ENCODE data around the gene PNMA1. TPM values are rescaled to one million over a fixed set of nuclear protein-coding genes. Genes with fewer than 3 reads are reported as not detected.

The PNMA1 gene, protein sequence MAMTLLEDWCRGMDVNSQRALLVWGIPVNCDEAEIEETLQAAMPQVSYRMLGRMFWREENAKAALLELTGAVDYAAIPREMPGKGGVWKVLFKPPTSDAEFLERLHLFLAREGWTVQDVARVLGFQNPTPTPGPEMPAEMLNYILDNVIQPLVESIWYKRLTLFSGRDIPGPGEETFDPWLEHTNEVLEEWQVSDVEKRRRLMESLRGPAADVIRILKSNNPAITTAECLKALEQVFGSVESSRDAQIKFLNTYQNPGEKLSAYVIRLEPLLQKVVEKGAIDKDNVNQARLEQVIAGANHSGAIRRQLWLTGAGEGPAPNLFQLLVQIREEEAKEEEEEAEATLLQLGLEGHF
- total RNA-seq (2012; rRNA removed): 22.1 and 28.8 TPM in 2 replicates

DNA sequence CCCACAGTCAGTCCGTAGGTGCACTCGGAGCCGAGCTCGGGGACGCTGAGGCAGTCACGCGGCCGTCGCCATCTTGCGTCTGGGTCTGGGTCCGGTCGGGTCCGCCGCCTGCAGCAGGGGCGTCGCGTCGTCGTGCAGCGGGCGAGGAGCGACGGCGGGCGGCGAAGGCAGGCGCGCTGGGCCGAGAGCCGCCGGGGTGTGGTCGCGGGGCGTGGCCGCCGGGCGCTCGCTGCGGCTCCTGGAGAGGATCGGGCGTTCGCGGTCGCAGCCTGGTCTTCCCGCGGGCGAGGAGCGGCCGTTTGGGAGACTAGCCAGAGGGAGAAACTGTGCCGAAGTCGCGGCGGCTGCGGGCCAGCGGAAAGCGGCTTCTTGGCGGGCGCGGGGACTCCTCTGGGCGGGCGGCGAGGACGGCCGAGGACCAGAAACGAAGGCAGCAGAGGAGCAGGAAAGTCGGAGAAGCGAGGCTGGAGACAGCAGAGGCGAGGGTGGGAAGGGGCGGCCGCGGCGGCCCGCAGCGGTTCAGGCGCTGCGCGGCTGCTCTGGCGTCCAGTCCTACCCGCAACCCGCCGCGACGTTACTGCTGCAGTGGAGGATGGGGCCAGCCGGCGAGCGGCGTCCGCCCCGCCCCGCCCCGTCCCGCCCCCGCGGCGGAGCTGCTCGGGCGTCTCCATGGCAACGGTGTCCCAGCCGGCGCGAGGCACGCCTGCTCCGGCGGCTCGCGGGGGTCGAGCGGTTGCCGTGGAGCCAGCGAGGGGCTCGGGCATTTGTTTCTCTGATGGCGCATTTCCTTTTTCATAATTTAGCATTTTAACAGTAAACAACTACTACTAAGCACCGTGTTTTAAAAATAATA, at the start of gene PNMA1:
Gene PNMA1 (minus strand): TSS at position 582 of the 853 bp plus-strand sequence. CDS start 745 bp downstream, outside the sequence.
- Histone ChIP-seq H3K9ac (ENCODE audit: low read depth, low read length) (peak within 1 kb of the TSS; percentile 90), H3K9me3 (replicated peaks; ENCODE audit: low read length) (no peaks in the 10 kb centered on the region), H3K36me3 (ENCODE audit: insufficient read depth, low read length) (peaks cover 30% of the 10 kb centered on the region), H3K27me3 (ENCODE audit: control insufficient read depth, insufficient read depth, low read length) (no peaks in the 10 kb centered on the region), H3K4me1 (ENCODE audit: control insufficient read depth, insufficient read depth, low read length) (peaks cover 15% of the 10 kb centered on the region), H3K4me2 (ENCODE audit: low read length) (peak within 1 kb of the TSS; percentile 94), H3K4me3 (ENCODE audit: low read length) (peak within 1 kb of the TSS; percentile 89)

DNA sequence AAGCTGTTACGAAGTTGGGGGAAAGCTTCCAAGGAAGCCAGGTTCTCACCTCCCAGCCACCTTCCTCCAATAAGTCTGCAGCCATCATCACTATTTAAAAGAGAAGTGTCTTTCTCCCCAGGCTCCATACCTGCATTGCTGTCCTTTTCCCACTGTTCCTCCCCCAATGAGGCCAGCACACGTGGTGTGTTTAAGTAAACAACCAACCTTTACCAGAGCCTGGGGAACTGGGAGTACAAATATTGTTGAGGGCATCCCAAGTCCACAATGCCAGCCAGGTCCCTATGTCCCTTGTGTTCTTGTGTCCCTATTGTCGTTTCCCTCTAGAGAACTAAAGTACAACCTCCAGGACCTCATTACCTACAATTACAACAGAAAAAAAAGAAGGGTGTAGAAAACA, 49.2 kb upstream of the PNMA1 start:
- Histone ChIP-seq H3K36me3 (ENCODE audit: insufficient read depth, low read length) (no peaks in the 10 kb centered on the region), H3K4me1 (ENCODE audit: control insufficient read depth, insufficient read depth, low read length) (peaks cover 39% of the 10 kb centered on the region), H3K4me2 (ENCODE audit: low read length) (no peak overlapping the region), H3K4me3 (ENCODE audit: low read length) (no peak overlapping the region), H3K9ac (ENCODE audit: low read depth, low read length) (no peak overlapping the region), H3K9me3 (replicated peaks; ENCODE audit: low read length) (no peaks in the 10 kb centered on the region), H3K27me3 (ENCODE audit: control insufficient read depth, insufficient read depth, low read length) (no peaks in the 10 kb centered on the region)

DNA sequence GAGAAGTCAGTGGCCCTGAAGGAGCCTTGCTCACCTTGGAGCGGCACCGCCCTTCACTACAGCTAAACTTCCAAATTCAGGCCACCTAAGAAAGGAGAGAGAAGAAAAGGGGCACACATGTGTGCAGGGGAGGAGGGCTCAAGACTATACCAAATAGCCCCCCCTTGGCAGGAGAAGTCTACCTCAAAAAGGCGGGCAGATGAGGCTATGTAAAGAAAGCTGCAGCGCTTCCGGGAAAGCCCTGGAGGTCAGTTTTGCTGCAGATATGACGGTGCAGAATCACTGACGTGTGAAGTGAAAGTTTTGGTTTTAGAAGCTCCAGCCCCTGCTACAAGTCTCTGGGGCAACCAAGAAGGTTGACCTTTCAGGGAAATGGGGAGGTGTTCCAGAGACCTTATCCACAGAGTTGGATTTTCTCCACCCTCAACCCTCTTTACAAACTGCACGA, 48.2 kb upstream of the PNMA1 start:
- Histone ChIP-seq H3K9ac (ENCODE audit: low read depth, low read length) (no peak overlapping the region), H3K4me3 (ENCODE audit: low read length) (no peak overlapping the region), H3K4me1 (ENCODE audit: control insufficient read depth, insufficient read depth, low read length) (peaks cover 49% of the 10 kb centered on the region)

DNA sequence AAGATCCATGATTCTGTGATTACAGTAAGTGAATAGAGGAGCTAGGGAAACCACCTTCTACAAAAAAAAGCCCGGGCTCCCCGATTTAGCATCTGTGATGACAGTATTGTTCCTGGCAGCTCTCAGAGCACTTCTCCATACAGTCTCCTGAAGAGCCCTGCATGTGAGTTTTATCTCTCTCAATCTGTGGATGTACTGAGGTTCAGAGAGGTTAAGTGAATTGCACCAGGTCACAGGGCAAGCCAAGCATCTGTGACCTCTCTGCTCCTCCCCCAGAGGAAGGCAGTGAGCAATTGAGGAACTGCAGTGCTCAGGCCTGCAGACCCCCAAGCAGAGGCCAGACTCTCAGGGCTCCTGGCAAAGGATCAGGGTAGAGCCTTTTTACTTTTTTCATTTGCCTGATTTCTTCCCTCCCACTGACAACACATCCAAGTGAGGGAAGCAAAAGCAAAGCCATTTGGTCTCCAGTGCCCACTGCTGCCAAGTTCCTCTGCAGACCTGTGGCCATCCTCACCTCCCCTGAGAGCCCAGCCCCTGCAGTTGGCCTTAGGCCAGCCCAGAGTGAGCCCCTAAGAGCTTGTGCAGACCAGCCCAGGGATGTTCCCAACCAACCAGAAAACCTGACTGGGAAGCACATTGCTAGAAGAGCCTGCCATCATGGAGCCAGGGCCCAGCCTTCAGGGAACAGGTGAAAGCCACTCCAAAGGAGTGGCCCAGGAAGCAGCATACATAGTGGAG, 47.6 kb upstream of the PNMA1 start:
- Histone ChIP-seq H3K4me1 (ENCODE audit: control insufficient read depth, insufficient read depth, low read length) (peaks cover 55% of the 10 kb centered on the region), H3K27me3 (ENCODE audit: control insufficient read depth, insufficient read depth, low read length) (no peaks in the 10 kb centered on the region), H3K9ac (ENCODE audit: low read depth, low read length) (no peak overlapping the region), H3K36me3 (ENCODE audit: insufficient read depth, low read length) (no peaks in the 10 kb centered on the region), H3K4me3 (ENCODE audit: low read length) (no peak overlapping the region), H3K9me3 (replicated peaks; ENCODE audit: low read length) (no peaks in the 10 kb centered on the region), H3K4me2 (ENCODE audit: low read length) (no peak overlapping the region)

More for the DNA sequence above, 48.2 kb upstream of the PNMA1 start:
- Histone ChIP-seq H3K27me3 (ENCODE audit: control insufficient read depth, insufficient read depth, low read length) (no peaks in the 10 kb centered on the region), H3K36me3 (ENCODE audit: insufficient read depth, low read length) (no peaks in the 10 kb centered on the region), H3K9me3 (replicated peaks; ENCODE audit: low read length) (no peaks in the 10 kb centered on the region), H3K4me2 (ENCODE audit: low read length) (no peak overlapping the region)

DNA sequence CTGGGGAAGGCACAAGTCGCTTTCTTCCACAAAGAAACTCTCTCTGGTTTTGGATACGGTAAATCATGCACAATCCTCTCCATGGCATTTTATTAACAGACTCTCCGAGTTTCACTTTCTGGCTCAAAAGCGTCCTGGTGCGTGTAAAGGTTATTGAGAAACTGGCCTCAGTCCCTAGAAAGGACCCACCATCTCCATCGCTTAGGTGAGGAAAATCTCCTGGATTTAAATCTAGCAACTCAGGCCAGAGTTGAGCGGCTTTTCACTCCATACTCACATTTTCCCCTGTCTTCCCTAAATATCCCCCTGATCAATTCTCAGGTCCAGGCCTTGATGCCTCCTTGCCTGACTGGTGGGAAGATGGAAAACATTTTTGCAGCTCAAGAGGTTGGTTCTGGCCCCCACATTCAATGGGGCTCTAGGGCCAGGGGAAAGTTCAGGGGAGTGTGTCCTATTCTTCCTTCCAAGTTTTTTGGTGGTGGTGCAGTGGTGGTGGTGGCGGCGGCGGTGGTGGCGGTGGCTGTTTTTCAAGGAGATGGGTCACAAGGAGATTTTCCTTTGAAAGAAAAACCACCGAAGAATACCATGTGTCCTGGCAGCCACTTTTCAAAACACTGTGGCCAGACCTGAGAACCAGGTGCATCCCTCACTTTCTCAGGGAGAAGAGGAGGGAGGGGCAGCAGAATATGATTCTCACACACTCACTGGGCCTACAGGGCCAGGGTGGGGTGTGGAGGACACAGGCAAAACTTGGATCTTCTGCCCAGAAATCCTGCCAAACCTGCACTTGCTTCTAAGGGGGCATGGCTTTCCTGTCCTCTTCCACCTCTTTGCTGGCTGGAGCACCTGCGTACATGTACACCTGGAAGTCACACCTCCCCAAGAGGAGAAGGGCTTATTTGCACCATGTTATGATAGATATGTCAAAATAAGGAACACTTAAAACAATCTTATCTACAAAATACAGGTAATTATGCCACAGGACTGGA, 46.7 kb upstream of the PNMA1 start:
- Histone ChIP-seq H3K9me3 (replicated peaks; ENCODE audit: low read length) (no peaks in the 10 kb centered on the region), H3K4me3 (ENCODE audit: low read length) (peak overlapping the region; percentile 69), H3K4me1 (ENCODE audit: control insufficient read depth, insufficient read depth, low read length) (peaks cover 58% of the 10 kb centered on the region), H3K9ac (ENCODE audit: low read depth, low read length) (peak overlapping the region; percentile 85), H3K27me3 (ENCODE audit: control insufficient read depth, insufficient read depth, low read length) (no peaks in the 10 kb centered on the region), H3K4me2 (ENCODE audit: low read length) (peak overlapping the region; percentile 86), H3K36me3 (ENCODE audit: insufficient read depth, low read length) (no peaks in the 10 kb centered on the region)

DNA sequence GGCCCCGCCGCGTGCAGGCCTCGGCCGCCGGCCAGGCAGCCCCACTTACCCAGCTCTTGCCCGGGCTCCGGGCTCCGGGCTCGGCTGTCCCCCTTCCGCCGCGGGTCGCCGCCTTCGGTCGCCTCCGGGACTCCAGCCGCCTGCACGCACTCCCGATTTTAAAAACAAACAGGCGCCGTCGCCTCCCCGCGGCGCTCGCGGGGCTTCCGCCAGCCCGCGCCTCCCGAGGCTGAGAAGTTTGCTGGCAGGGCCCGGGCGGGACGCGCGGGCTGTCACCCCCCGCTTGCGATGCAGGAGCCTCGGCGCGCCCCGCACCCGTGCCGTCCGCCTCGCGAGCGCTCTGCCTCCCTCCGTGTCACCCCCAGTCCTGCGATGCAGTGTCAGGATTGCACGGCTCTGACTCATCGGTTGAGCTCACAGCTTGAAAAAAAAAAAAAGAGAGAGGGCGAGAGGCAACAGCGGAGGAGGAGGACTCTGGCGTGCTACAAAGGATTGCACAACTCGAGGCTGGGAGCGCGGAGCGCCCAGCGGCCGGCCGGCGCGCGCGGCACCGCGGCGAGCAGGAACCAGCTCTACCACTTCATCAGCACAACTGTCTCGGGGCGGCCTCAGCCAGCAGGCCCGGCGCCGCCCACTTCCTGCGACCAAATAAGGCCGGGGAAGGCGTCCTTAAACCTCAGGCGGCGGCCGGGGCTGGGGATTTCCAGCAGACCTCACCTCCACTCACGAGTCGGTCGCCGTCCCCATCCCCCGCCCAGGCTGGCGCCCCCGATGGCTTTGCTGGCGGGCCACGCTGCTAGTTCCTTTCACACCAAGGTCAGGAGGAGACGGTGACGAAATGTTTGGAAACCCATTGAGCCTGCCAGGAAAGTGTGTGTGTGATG, 45.8 kb upstream of the PNMA1 start:
- H3K4me1 ChIP-seq (ENCODE audit: control insufficient read depth, insufficient read depth, low read length): peaks cover 58% of the 10 kb centered on the region
- H3K9ac ChIP-seq (ENCODE audit: low read depth, low read length): peak overlapping the region; percentile 85
- H3K4me3 ChIP-seq (ENCODE audit: low read length): peak overlapping the region; percentile 86
- no peaks in the 10 kb centered on the region for H3K9me3 ChIP-seq (replicated peaks; ENCODE audit: low read length)
- H3K27me3 ChIP-seq (ENCODE audit: control insufficient read depth, insufficient read depth, low read length): no peaks in the 10 kb centered on the region
- no peaks in the 10 kb centered on the region for H3K36me3 ChIP-seq (ENCODE audit: insufficient read depth, low read length)
- H3K4me2 ChIP-seq (ENCODE audit: low read length): peak overlapping the region; percentile 89

DNA sequence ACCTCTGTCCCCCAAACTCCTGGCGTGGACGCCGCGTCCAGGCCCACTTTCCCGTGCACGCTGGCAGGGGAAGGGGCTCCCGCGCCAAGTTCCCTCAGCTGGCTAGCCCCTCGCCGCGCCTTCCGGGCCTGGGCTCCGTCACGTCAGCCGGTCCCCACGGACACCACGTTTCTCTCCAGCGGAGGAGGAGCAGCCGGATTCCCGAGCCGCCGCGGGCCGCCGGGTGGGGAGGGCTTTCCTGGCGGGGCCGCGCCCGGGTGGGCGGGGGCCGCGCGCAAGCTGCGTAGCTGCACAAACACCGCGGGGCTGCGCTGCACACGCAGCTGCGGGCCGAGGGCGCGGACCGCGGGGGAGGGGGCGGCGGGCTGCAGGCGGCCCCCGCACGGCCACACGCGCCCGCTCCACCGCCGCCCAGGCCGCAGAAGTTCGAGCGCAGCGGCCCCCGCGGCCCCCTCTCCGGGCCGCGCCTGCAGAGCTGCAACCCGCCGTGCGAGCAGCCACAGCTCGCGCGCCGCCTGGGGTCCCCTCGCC, 45.1 kb upstream of the PNMA1 start:
- H3K36me3 ChIP-seq (ENCODE audit: insufficient read depth, low read length): no peaks in the 10 kb centered on the region
- H3K9ac ChIP-seq (ENCODE audit: low read depth, low read length): peak overlapping the region; percentile 85
- no peaks in the 10 kb centered on the region for H3K27me3 ChIP-seq (ENCODE audit: control insufficient read depth, insufficient read depth, low read length)
- peak overlapping the region; percentile 86 for H3K4me3 ChIP-seq (ENCODE audit: low read length)
- peaks cover 59% of the 10 kb centered on the region for H3K4me1 ChIP-seq (ENCODE audit: control insufficient read depth, insufficient read depth, low read length)
- peak overlapping the region; percentile 89 for H3K4me2 ChIP-seq (ENCODE audit: low read length)
- H3K9me3 ChIP-seq (replicated peaks; ENCODE audit: low read length): no peaks in the 10 kb centered on the region

DNA sequence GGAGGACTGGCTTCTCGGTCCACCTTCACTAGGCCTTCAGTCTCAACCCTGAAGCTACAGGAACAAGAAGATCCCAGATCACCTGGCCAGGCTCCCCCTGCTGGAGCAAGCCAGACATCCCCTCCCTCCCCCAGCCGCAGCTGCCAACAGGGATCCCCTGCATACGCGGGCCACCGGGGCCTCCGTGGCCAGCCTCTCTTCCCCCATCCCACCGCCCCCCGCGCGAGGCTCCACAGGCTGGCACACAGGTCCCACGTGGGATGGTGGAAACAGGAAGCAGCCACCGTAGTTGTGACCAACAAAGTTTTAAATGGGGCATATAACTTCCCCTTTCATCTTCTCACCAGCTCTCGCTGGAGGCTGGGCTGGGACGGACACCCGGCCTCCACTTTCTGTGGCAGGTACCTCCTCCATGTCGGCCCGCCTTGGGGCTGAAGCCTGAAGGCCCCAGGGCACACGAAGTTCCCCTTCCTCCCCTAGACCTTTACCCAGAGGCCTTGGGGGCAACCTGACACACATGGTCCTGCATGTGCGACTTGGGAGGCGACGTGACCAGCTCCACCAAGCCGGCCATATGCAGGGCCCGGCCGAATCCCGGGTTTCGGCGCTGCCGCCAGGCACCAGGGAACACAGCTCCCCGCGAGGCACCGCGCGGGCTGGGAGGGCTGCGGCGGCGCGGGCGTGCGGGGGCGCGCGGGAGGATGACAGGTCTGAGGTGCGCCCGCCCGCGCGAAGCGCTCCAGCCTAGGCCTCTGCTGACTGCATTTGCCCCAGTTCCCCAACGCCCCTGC, 44.4 kb upstream of the PNMA1 start:
- H3K4me3 ChIP-seq (ENCODE audit: low read length): peak overlapping the region; percentile 86
- H3K27me3 ChIP-seq (ENCODE audit: control insufficient read depth, insufficient read depth, low read length): no peaks in the 10 kb centered on the region
- H3K4me1 ChIP-seq (ENCODE audit: control insufficient read depth, insufficient read depth, low read length): peaks cover 65% of the 10 kb centered on the region

DNA sequence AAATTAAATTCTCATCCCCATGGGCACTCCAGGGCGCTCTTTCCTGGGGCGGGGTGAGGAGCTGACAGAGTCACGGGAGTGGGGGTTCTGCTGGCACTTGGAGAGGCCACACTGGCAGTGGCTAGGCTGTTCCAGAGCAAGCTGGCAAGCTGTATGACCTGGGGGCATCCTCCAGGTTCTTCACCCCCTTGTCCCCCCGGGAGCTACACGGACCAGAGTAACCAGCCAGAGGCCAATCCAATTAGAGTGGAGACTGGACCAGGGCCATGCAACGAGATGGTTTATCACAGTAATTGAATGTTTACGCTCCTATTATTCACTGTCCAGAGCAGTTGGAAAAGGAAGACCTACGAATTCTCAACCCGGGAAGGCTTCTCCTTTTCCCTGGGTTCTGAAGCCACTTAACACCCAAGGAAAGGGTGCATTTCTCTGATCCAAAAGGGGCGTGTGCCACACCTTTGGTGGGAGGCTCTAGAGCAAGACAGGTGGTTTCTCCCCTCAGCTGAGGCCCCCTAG, 43.8 kb upstream of the PNMA1 start:
- H3K36me3 ChIP-seq (ENCODE audit: insufficient read depth, low read length): no peaks in the 10 kb centered on the region
- H3K4me3 ChIP-seq (ENCODE audit: low read length): peak overlapping the region; percentile 86
- peak overlapping the region; percentile 85 for H3K9ac ChIP-seq (ENCODE audit: low read depth, low read length)
- H3K9me3 ChIP-seq (replicated peaks; ENCODE audit: low read length): no peaks in the 10 kb centered on the region
- peaks cover 71% of the 10 kb centered on the region for H3K4me1 ChIP-seq (ENCODE audit: control insufficient read depth, insufficient read depth, low read length)
- H3K4me2 ChIP-seq (ENCODE audit: low read length): peak overlapping the region; percentile 89
- no peaks in the 10 kb centered on the region for H3K27me3 ChIP-seq (ENCODE audit: control insufficient read depth, insufficient read depth, low read length)

More for the DNA sequence above, 44.4 kb upstream of the PNMA1 start:
- H3K9ac ChIP-seq (ENCODE audit: low read depth, low read length): peak overlapping the region; percentile 85
- H3K36me3 ChIP-seq (ENCODE audit: insufficient read depth, low read length): no peaks in the 10 kb centered on the region
- peak overlapping the region; percentile 89 for H3K4me2 ChIP-seq (ENCODE audit: low read length)
- no peaks in the 10 kb centered on the region for H3K9me3 ChIP-seq (replicated peaks; ENCODE audit: low read length)

All from skeletal muscle satellite cell (primary cell).